Muscle layer of duodenum (tissue), 2 donors: Measurements from ENCODE around the gene RNPEP.
"Not testable (repeated sequence)": the region's sequence is repeated elsewhere in the genome, so short reads cannot be mapped to it uniquely, and the experiment has no call there.

Source experiments
- H3K27ac ChIP-seq: one replicate; pipeline ENCODE4 v1.7.0; 2013; ENCODE audit warnings: mild to moderate bottlenecking, low read length
- H3K27me3 ChIP-seq: one replicate; pipeline ENCODE4 v1.7.0; 2013; ENCODE audit warnings: low read depth, mild to moderate bottlenecking, control low read depth, low read length
- H3K36me3 ChIP-seq, 2 donors: one replicate each; pipeline ENCODE4 v1.7.0; 2013; ENCODE audit warnings: low read length in 2 of 2, control low read depth in 1 of 2, mild to moderate bottlenecking in 1 of 2; ENCODE audit not compliant: insufficient read depth in 2 of 2, control insufficient read depth in 1 of 2
- H3K4me1 ChIP-seq, 2 donors: one replicate each; pipeline ENCODE4 v1.7.0; 2013; ENCODE audit warnings: low read length in 2 of 2, mild to moderate bottlenecking in 2 of 2, control low read depth in 1 of 2, moderate library complexity in 1 of 2; ENCODE audit not compliant: insufficient read depth in 2 of 2, control insufficient read depth in 1 of 2
- H3K4me3 ChIP-seq, 2 donors: one replicate each; pipeline ENCODE4 v1.7.0; 2013; ENCODE audit warnings: low read length in 2 of 2, low read depth in 1 of 2, mild to moderate bottlenecking in 1 of 2
- H3K9me3 ChIP-seq, 2 donors: one replicate each; pipeline ENCODE4 v1.7.0; 2013; ENCODE audit warnings: low read length in 2 of 2, control low read depth in 1 of 2, mild to moderate bottlenecking in 1 of 2; ENCODE audit not compliant: control insufficient read depth in 1 of 2
- donor health status: healthy.

The RNPEP gene

GRCh38 chr1:201982623-201983379, at the start of gene RNPEP:
RNPEP (plus strand) TSS chr1:201982648; CDS start chr1:201982667, 19 bp downstream.
- H3K9me3 ChIP-seq = no peaks in the 10 kb centered on the region

GRCh38 chr1:201933840-201934430, 48.5 kb upstream of the RNPEP start:
- H3K4me1 ChIP-seq = peaks cover 0 to 44% of the 10 kb centered on the region in 2 donors
- H3K27me3 ChIP-seq = no peaks in the 10 kb centered on the region
- peaks cover 2 to 12% of the 10 kb centered on the region in 2 donors for H3K36me3 ChIP-seq
- H3K4me3 ChIP-seq = peak overlapping the region in 1 of 2 donors; percentile 29
- no peaks in the 10 kb centered on the region for H3K9me3 ChIP-seq
- H3K27ac ChIP-seq = peak overlapping the region; percentile 26

More at GRCh38 chr1:201982623-201983379, at the start of gene RNPEP:
- peaks cover 0 to 15% of the 10 kb centered on the region in 2 donors for H3K4me1 ChIP-seq
- H3K4me3 ChIP-seq = peak within 1 kb of the TSS; percentile 69 to 92
- no peaks in the 10 kb centered on the region for H3K36me3 ChIP-seq
- H3K27ac ChIP-seq = peak within 1 kb of the TSS; percentile 50
- H3K27me3 ChIP-seq = no peaks in the 10 kb centered on the region

- Histone ChIP-seq H3K27ac (no peak overlapping the region), H3K4me1 (peaks cover 0 to 40% of the 10 kb centered on the region in 2 donors), H3K27me3 (no peaks in the 10 kb centered on the region), H3K9me3 (no peaks in the 10 kb centered on the region), H3K36me3 (no peaks in the 10 kb centered on the region), H3K4me3 (no peak overlapping the region)
These were observed 44.7 kb upstream of the RNPEP start for GRCh38 chr1:201937624-201938213.

GRCh38 chr1:201938440-201939035, 43.9 kb upstream of the RNPEP start:
- Histone ChIP-seq H3K4me1 (peaks cover 0 to 47% of the 10 kb centered on the region in 2 donors), H3K27ac (peak overlapping the region; percentile 49), H3K27me3 (no peaks in the 10 kb centered on the region), H3K9me3 (no peaks in the 10 kb centered on the region), H3K36me3 (no peaks in the 10 kb centered on the region), H3K4me3 (peak overlapping the region in 1 of 2 donors; percentile 9)

GRCh38 chr1:201939148-201939547, 43.3 kb upstream of the RNPEP start:
- peak overlapping the region; percentile 51 for H3K27ac ChIP-seq
- H3K4me3 ChIP-seq = peak overlapping the region in 1 of 2 donors; percentile 9
- H3K4me1 ChIP-seq = peaks cover 0 to 43% of the 10 kb centered on the region in 2 donors

GRCh38 chr1:201939574-201939973, 42.9 kb upstream of the RNPEP start:
- Histone ChIP-seq H3K9me3 (no peaks in the 10 kb centered on the region), H3K27me3 (no peaks in the 10 kb centered on the region), H3K4me3 (peak overlapping the region in 1 of 2 donors; percentile 19), H3K36me3 (no peaks in the 10 kb centered on the region), H3K27ac (peak overlapping the region; percentile 51), H3K4me1 (peaks cover 0 to 38% of the 10 kb centered on the region in 2 donors)

More at GRCh38 chr1:201939148-201939547, 43.3 kb upstream of the RNPEP start:
- H3K27me3 ChIP-seq = no peaks in the 10 kb centered on the region
- no peaks in the 10 kb centered on the region for H3K36me3 ChIP-seq
- H3K9me3 ChIP-seq = no peaks in the 10 kb centered on the region

- H3K27ac ChIP-seq, H3K36me3 ChIP-seq, H3K27me3 ChIP-seq, H3K9me3 ChIP-seq: not testable (repeated sequence)
- H3K4me3 ChIP-seq = peak overlapping the region in 1 of 2 donors; percentile 19
- peaks cover 0 to 31% of the 10 kb centered on the region in 2 donors for H3K4me1 ChIP-seq
These were observed 42.1 kb upstream of the RNPEP start for GRCh38 chr1:201940316-201940715.

- H3K4me3 ChIP-seq = peak overlapping the region; percentile 49 to 56
- H3K9me3 ChIP-seq = no peaks in the 10 kb centered on the region
- H3K4me1 ChIP-seq = peaks cover 0 to 26% of the 10 kb centered on the region in 2 donors
- H3K27ac ChIP-seq = peak overlapping the region; percentile 77
- no peaks in the 10 kb centered on the region for H3K27me3 ChIP-seq
- no peaks in the 10 kb centered on the region for H3K36me3 ChIP-seq
These were observed 40.9 kb upstream of the RNPEP start for GRCh38 chr1:201941420-201942128.

GRCh38 chr1:201942129-201942495, 40.3 kb upstream of the RNPEP start:
- peaks cover 0 to 23% of the 10 kb centered on the region in 2 donors for H3K4me1 ChIP-seq
- no peaks in the 10 kb centered on the region for H3K9me3 ChIP-seq
- H3K4me3 ChIP-seq = peak overlapping the region; percentile 49 to 56
- peaks cover under 1% of the 10 kb centered on the region for H3K27me3 ChIP-seq
- no peaks in the 10 kb centered on the region for H3K36me3 ChIP-seq
- H3K27ac ChIP-seq = peak overlapping the region; percentile 77

GRCh38 chr1:201944002-201944401, 38.4 kb upstream of the RNPEP start:
- peak overlapping the region; percentile 75 to 94 for H3K4me3 ChIP-seq
- peaks cover 0 to 15% of the 10 kb centered on the region in 2 donors for H3K4me1 ChIP-seq
- no peaks in the 10 kb centered on the region for H3K9me3 ChIP-seq
- peaks cover 4% of the 10 kb centered on the region for H3K27me3 ChIP-seq
- H3K36me3 ChIP-seq = no peaks in the 10 kb centered on the region
- peak overlapping the region; percentile 83 for H3K27ac ChIP-seq
